K562 (cell line): ENCODE results near the gene RBFOX2. TPM values are rescaled to one million over a fixed set of nuclear protein-coding genes. Genes with fewer than 3 reads are reported as not detected.

Source experiments
- ARID4B ChIP-seq: sonication (generic); formaldehyde crosslinking; IDR thresholded peaks from 2 replicates; pipeline ENCODE4 v1.8.0; 2022; ENCODE audit warnings: mild to moderate bottlenecking, missing genetic modification reagents
- ATF6 ChIP-seq: sonication (generic); formaldehyde crosslinking; IDR thresholded peaks from 2 replicates; pipeline ENCODE4 v1.4.0; 2020; ENCODE audit warnings: mild to moderate bottlenecking, missing genetic modification reagents
- CBX3 ChIP-seq, 2 experiments: IDR thresholded peaks; 1 replicate in 1 of 2; 2 replicates in 1 of 2; pipeline ENCODE4 v1.6.1; 2012; ENCODE audit warnings: inconsistent platforms in 2 of 2, low read length in 2 of 2, borderline replicate concordance in 1 of 2, control low read depth in 1 of 2
- FOXA3 ChIP-seq, 2 experiments: fragments of 450-650 bp in 1 of 2; sonication (generic) in 1 of 2; formaldehyde crosslinking; IDR thresholded peaks in 1 of 2; conservative IDR thresholded peaks in 1 of 2; 2 replicates each; pipeline versions ENCODE4 v1.4.0 to v1.8.0; 2020 to 2022; ENCODE audit warnings: mild to moderate bottlenecking in 2 of 2, missing genetic modification reagents in 1 of 2
- KLF1 ChIP-seq: fragments of 450-650 bp; IDR thresholded peaks from 2 replicates; pipeline ENCODE4 v1.6.1; 2016; ENCODE audit warnings: missing genetic modification characterization, missing compliant biosample characterization
- NFRKB ChIP-seq: fragments of 450-650 bp; IDR thresholded peaks from 2 replicates; pipeline ENCODE4 v1.6.1; 2016; ENCODE audit warnings: low read depth
- PHF8 ChIP-seq: fragments of 200-600 bp; sonication (generic); IDR thresholded peaks from 2 replicates; pipeline ENCODE4 v1.6.1; 2012; ENCODE audit warnings: mixed run types, mild to moderate bottlenecking, inconsistent platforms, low read length, moderate library complexity, borderline replicate concordance
- POLR2H ChIP-seq: IDR thresholded peaks from 2 replicates; pipeline ENCODE4 v1.6.1; 2016; ENCODE audit warnings: missing genetic modification characterization, low read depth, mild to moderate bottlenecking, control low read depth, missing compliant biosample characterization, moderate library complexity
- PRPF4 ChIP-seq: fragments of 200-400 bp; formaldehyde crosslinking; IDR thresholded peaks from one replicate; pipeline ENCODE4 v1.6.1; 2017; ENCODE audit warnings: low read length, low read depth, mild to moderate bottlenecking; ENCODE audit not compliant: insufficient read depth, poor library complexity, severe bottlenecking
- RAD21 ChIP-seq, 2 experiments: fragments of 250-450 bp in 1 of 2; fragments of 450-650 bp in 1 of 2; sonication (Bioruptor Pico) in 1 of 2; formaldehyde crosslinking in 1 of 2; IDR thresholded peaks in 1 of 2; conservative IDR thresholded peaks in 1 of 2; 2 replicates each; pipeline versions ENCODE4 v1.4.0 to v1.8.0; 2020 to 2022; ENCODE audit warnings: mild to moderate bottlenecking in 2 of 2, moderate library complexity in 1 of 2
- RAD51 ChIP-seq: fragments of 450-650 bp; IDR thresholded peaks from 2 replicates; pipeline ENCODE4 v1.7.1; 2016; ENCODE audit warnings: low read depth, mild to moderate bottlenecking, borderline replicate concordance
- SRF ChIP-seq, 2 experiments: fragments of 250-450, 450-650 bp in 1 of 2; sonication (Bioruptor Pico) in 1 of 2; sonication (generic) in 1 of 2; formaldehyde crosslinking; IDR thresholded peaks; 2 replicates each; pipeline versions ENCODE4 v1.5.0 to v1.5.1; 2020 to 2022; ENCODE audit warnings: mild to moderate bottlenecking in 1 of 2, missing genetic modification reagents in 1 of 2
- TCF7 ChIP-seq: sonication (generic); IDR thresholded peaks from 2 replicates; pipeline ENCODE4 v1.6.1; 2016; ENCODE audit warnings: antibody characterized with exemption, borderline replicate concordance
- TFAP4 ChIP-seq: sonication (generic); formaldehyde crosslinking; IDR thresholded peaks from 2 replicates; pipeline ENCODE4 v1.8.0; 2022; ENCODE audit warnings: missing genetic modification reagents, mild to moderate bottlenecking, moderate library complexity, borderline replicate concordance
- ZNF785 ChIP-seq: fragments of 250-450 bp; sonication (Bioruptor Pico); IDR thresholded peaks from 2 replicates; pipeline ENCODE4 v1.4.0; 2020; ENCODE audit warnings: mild to moderate bottlenecking
- polyA plus RNA-seq, 8 experiments: library from polyadenylated mRNA; depleted of rRNA in 4 of 8; stranded (reverse) in 5 of 8; unstranded in 3 of 8; fragments of >200 nt; fragmentation: Nextera tagmentation in 2 of 8; fragmentation: Illumina TruSeq in 1 of 8; extraction: Ambion mirVana in 2 of 8; extraction: Trizol in 1 of 8; gene quantifications; 2 replicates each; pipeline versions ENCODE4 v1.2.1 to v1.2.3, GENCODE V29; 2011 to 2014; ENCODE audit warnings: inconsistent platforms in 1 of 8, missing spikeins in 1 of 8
- total RNA-seq, 7 experiments: library from RNA; depleted of rRNA in 6 of 7; stranded (reverse); fragments of >200 nt in 6 of 7; fragmentation: Illumina TruSeq in 2 of 7; extraction: Trizol in 2 of 7; gene quantifications; 2 replicates each; pipeline versions ENCODE4 v1.2.1 to v1.2.3, GENCODE V29; 2011 to 2021; ENCODE audit warnings: low replicate concordance in 1 of 7

Gene RBFOX2
- total and polyA plus RNA-seq, 9 of the 15 experiments (the other 6 are each of a cell fraction or from before 2014, with no cell fraction given), result 5.8 to 24.8 (median 14.2) TPM

- TF ChIP-seq ATF6 (CRISPR knock-in tag) (no peak), SRF (CRISPR knock-in tag; IDR thresholded peaks at IDR 0.05) (no peak), ZNF785 (CRISPR knock-in tag) (no peak), KLF1 (no peak), FOXA3 (CRISPR knock-in tag; conservative IDR thresholded peaks at IDR 0.05 in 1 of 2, IDR thresholded peaks at IDR 0.05 in 1 of 2) (no peak), RAD21 (CRISPR knock-in tag; conservative IDR thresholded peaks at IDR 0.05 in 1 of 2, IDR thresholded peaks at IDR 0.05 in 1 of 2) (peak; percentile 84 to 86), TCF7 (no peak), POLR2H (no peak), PHF8 (peak; percentile 41; the same call in 1 of the 2 replicates), CBX3 (IDR thresholded peaks at IDR 0.05; ENCODE audit: borderline replicate concordance in 1 of 2, low read length in 2 of 2) (no peak), PRPF4 (no peak), ARID4B (CRISPR knock-in tag) (no peak), RAD51 (peak; percentile 97), NFRKB (0 out of 2 replicates have a peak, but pooled peaks have one; percentile 19), TFAP4 (CRISPR knock-in tag) (peak; percentile 55; the same call in 1 of the 2 replicates)
These were observed 37.3 kb upstream of the RBFOX2 start (continued) for GRCh38 chr22:36065775-36066544.
